GM21381 (cell line): ENCODE measurements around the gene MAT1A.

Experiments used
- ATAC-seq: cut with Tn5 transposase; IDR thresholded peaks from one replicate; pipeline ENCODE4 v1.9.1; 2021; ENCODE audit warnings: mild to moderate bottlenecking, moderate library complexity; ENCODE audit not compliant: unreplicated experiment

The MAT1A gene

GRCh38 chr10:80283119-80283518 is 6.3 kb downstream of the MAT1A start:
- no peak for ATAC-seq

GRCh38 chr10:80281784-80282765 is 7.4 kb downstream of the MAT1A start:
- ATAC-seq: no peak

- no peak for ATAC-seq
These were observed 8.2 kb downstream of the MAT1A start for GRCh38 chr10:80281292-80281691.

GRCh38 chr10:80280071-80280800 is 9.2 kb downstream of the MAT1A start:
- no peak for ATAC-seq

- no peak for ATAC-seq
These were observed 10.3 kb downstream of the MAT1A start for GRCh38 chr10:80279146-80279545.

GRCh38 chr10:80278480-80278879 is 11.0 kb downstream of the MAT1A start:
- ATAC-seq: no peak

- no peak for ATAC-seq
These were observed 11.7 kb downstream of the MAT1A start for GRCh38 chr10:80277567-80278250.

- ATAC-seq: no peak
These were observed 12.4 kb downstream of the MAT1A start for GRCh38 chr10:80277016-80277415.

- no peak for ATAC-seq
These were observed 13.1 kb downstream of the MAT1A start for GRCh38 chr10:80276335-80276734.

- no peak for ATAC-seq
These were observed 13.7 kb downstream of the MAT1A start for GRCh38 chr10:80275756-80276155.

- no peak for ATAC-seq
These were observed 14.3 kb downstream of the MAT1A start for GRCh38 chr10:80275135-80275498.

GRCh38 chr10:80274396-80275134 is 14.9 kb downstream of the MAT1A start:
- no peak for ATAC-seq

GRCh38 chr10:80273523-80274170 is 15.8 kb downstream of the MAT1A start:
- ATAC-seq: no peak

- no peak for ATAC-seq
These were observed 16.5 kb downstream of the MAT1A start for GRCh38 chr10:80272793-80273522.

GRCh38 chr10:80271416-80271815 is 18.0 kb downstream of the MAT1A start:
- ATAC-seq: no peak

GRCh38 chr10:80270887-80271286 is 18.6 kb downstream of the MAT1A start:
- no peak for ATAC-seq

GRCh38 chr10:80268938-80269588 is 20.4 kb downstream of the MAT1A start:
- ATAC-seq: no peak

GRCh38 chr10:80268266-80268665 is 21.2 kb downstream of the MAT1A start:
- no peak for ATAC-seq

- no peak for ATAC-seq
These were observed 23.0 kb downstream of the MAT1A start for GRCh38 chr10:80266513-80266863.
